ENCODE data around the gene CNGA4.

GRCh38 chr11:6241316-6241715, 2.4 kb downstream of the CNGA4 start:
- TF ChIP-seq EZH2 (IDR thresholded peaks at IDR 0.05; ENCODE audit: borderline replicate concordance, insufficient read depth, low read length, poor library complexity, severe bottlenecking) (no peak), CTCF (IDR thresholded peaks at IDR 0.05; ENCODE audit: poor library complexity, severe bottlenecking) (no peak), SMC3 (conservative IDR thresholded peaks at IDR 0.05; ENCODE audit: poor library complexity) (no peak), POLR2AphosphoS5 (IDR thresholded peaks at IDR 0.05) (no peak), RAD21 (conservative IDR thresholded peaks at IDR 0.05) (no peak), MXI1 (conservative IDR thresholded peaks at IDR 0.05; ENCODE audit: poor library complexity, severe bottlenecking) (no peak), EP300 (conservative IDR thresholded peaks at IDR 0.05; ENCODE audit: poor library complexity, severe bottlenecking) (no peak)
